Measurements from ENCODE around the gene TULP3.

DNA sequence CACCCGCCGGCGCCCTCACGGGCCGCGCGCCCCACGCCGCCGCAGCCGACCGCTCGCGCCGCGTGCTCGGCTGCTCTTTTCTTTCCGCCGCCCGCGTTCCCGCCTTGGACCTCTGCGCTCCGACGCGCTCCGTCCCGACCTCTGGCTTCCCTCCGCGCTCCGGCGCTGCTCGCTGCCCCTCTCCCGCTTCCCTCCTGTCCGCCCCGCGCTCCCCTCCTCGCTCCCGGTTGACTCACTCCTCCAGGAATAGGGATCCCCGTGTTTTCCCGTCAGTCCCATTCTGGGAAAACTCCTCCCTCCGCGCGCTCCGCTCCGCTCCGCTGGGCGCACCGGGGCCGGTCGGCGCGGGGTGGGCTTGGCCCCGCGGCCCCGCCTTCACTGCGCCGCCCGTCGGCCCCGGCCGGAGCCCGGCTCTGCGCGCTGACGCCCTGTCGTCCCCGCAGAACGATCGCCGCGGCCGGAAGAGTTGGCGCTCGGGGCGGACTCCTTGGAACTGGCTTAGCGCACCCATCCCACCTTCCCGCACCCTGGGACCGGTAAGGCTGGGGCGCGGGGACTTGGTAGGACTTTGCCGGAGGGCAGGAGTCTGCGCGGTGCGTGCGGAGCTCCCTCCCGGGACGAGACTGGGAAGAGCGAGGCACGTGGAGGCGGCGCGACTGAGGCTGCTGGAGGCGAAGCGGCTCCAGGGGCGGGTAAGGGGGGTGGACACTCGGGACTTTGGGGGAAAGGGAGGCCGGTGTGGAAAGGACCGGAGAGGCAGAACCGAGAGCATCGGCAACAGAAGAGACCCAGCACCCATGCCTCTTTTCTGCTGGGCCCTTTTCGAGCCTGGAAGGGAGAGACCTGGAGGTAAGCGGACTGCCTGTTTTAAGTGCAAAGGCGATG is 69.1 kb downstream of the TULP3 start:
- TF ChIP-seq, protein P1, sequence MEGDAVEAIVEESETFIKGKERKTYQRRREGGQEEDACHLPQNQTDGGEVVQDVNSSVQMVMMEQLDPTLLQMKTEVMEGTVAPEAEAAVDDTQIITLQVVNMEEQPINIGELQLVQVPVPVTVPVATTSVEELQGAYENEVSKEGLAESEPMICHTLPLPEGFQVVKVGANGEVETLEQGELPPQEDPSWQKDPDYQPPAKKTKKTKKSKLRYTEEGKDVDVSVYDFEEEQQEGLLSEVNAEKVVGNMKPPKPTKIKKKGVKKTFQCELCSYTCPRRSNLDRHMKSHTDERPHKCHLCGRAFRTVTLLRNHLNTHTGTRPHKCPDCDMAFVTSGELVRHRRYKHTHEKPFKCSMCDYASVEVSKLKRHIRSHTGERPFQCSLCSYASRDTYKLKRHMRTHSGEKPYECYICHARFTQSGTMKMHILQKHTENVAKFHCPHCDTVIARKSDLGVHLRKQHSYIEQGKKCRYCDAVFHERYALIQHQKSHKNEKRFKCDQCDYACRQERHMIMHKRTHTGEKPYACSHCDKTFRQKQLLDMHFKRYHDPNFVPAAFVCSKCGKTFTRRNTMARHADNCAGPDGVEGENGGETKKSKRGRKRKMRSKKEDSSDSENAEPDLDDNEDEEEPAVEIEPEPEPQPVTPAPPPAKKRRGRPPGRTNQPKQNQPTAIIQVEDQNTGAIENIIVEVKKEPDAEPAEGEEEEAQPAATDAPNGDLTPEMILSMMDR (IDR thresholded peaks at IDR 0.05; ENCODE audit: insufficient read depth, low read length): no peak
- TF ChIP-seq, protein P2, sequence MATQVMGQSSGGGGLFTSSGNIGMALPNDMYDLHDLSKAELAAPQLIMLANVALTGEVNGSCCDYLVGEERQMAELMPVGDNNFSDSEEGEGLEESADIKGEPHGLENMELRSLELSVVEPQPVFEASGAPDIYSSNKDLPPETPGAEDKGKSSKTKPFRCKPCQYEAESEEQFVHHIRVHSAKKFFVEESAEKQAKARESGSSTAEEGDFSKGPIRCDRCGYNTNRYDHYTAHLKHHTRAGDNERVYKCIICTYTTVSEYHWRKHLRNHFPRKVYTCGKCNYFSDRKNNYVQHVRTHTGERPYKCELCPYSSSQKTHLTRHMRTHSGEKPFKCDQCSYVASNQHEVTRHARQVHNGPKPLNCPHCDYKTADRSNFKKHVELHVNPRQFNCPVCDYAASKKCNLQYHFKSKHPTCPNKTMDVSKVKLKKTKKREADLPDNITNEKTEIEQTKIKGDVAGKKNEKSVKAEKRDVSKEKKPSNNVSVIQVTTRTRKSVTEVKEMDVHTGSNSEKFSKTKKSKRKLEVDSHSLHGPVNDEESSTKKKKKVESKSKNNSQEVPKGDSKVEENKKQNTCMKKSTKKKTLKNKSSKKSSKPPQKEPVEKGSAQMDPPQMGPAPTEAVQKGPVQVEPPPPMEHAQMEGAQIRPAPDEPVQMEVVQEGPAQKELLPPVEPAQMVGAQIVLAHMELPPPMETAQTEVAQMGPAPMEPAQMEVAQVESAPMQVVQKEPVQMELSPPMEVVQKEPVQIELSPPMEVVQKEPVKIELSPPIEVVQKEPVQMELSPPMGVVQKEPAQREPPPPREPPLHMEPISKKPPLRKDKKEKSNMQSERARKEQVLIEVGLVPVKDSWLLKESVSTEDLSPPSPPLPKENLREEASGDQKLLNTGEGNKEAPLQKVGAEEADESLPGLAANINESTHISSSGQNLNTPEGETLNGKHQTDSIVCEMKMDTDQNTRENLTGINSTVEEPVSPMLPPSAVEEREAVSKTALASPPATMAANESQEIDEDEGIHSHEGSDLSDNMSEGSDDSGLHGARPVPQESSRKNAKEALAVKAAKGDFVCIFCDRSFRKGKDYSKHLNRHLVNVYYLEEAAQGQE (IDR thresholded peaks at IDR 0.05; ENCODE audit: insufficient replicate concordance, low read depth): no peak
- no peak for TF ChIP-seq POLR2AphosphoS5 (IDR thresholded peaks at IDR 0.05; ENCODE audit: low read depth)
- no peak for TF ChIP-seq GABPA (IDR thresholded peaks at IDR 0.05; ENCODE audit: low read depth)
